ENCODE measurements around the gene STK32C. TPM values are rescaled to one million over a fixed set of nuclear protein-coding genes. Genes with fewer than 3 reads are reported as not detected.

Gene STK32C
- total RNA-seq, 1 experiment from 2014 or later = 13.5 TPM

GRCh38 chr10:132347211-132347930 lies 39.6 kb upstream of the STK32C start:
- no peaks in the 10 kb centered on the region for H3K4me1 Mint-ChIP-seq (ENCODE audit: low read depth, unreplicated experiment)
- H3K9me3 Mint-ChIP-seq (ENCODE audit: low read depth, unreplicated experiment) = no peaks in the 10 kb centered on the region
- H3K4me3 Mint-ChIP-seq (ENCODE audit: low read depth, unreplicated experiment) = no peak overlapping the region
- no TSS peak for BruUV-seq (replicated peaks)
- intact Hi-C loops (cut with micrococcal nuclease; ENCODE audit: unreplicated experiment) = no loop called here
- no peak for TF ChIP-seq CTCF (IDR thresholded peaks at IDR 0.05; ENCODE audit: unreplicated experiment)
- CTCF ChIA-PET = no interaction called here
- no peak for DNase-seq
- H3K36me3 Mint-ChIP-seq (ENCODE audit: insufficient read depth, unreplicated experiment) = peaks cover 10% of the 10 kb centered on the region
- H3K27me3 Mint-ChIP-seq (ENCODE audit: unreplicated experiment) = no peaks in the 10 kb centered on the region
- no peak overlapping the region for H3K27ac Mint-ChIP-seq (ENCODE audit: unreplicated experiment)

GRCh38 chr10:132346806-132347205 lies 39.1 kb upstream of the STK32C start:
- intact Hi-C loops (cut with micrococcal nuclease; ENCODE audit: unreplicated experiment) = no loop called here

GRCh38 chr10:132345345-132345744 lies 37.6 kb upstream of the STK32C start:
- DNase-seq = no peak
- Mint-ChIP-seq H3K9me3 (ENCODE audit: low read depth, unreplicated experiment) (no peaks in the 10 kb centered on the region), H3K27me3 (ENCODE audit: unreplicated experiment) (no peaks in the 10 kb centered on the region), H3K27ac (ENCODE audit: unreplicated experiment) (no peak overlapping the region), H3K36me3 (ENCODE audit: insufficient read depth, unreplicated experiment) (peaks cover 10% of the 10 kb centered on the region), H3K4me1 (ENCODE audit: low read depth, unreplicated experiment) (no peaks in the 10 kb centered on the region), H3K4me3 (ENCODE audit: low read depth, unreplicated experiment) (no peak overlapping the region)
- no TSS peak for BruUV-seq (replicated peaks)
- intact Hi-C loops (cut with micrococcal nuclease; ENCODE audit: unreplicated experiment) = no loop called here
- CTCF ChIA-PET = no interaction called here
- no peak for TF ChIP-seq CTCF (IDR thresholded peaks at IDR 0.05; ENCODE audit: unreplicated experiment)

More at GRCh38 chr10:132346806-132347205, 39.1 kb upstream of the STK32C start:
- Mint-ChIP-seq H3K27me3 (ENCODE audit: unreplicated experiment) (no peaks in the 10 kb centered on the region), H3K27ac (ENCODE audit: unreplicated experiment) (no peak overlapping the region), H3K4me1 (ENCODE audit: low read depth, unreplicated experiment) (no peaks in the 10 kb centered on the region), H3K36me3 (ENCODE audit: insufficient read depth, unreplicated experiment) (peaks cover 10% of the 10 kb centered on the region), H3K9me3 (ENCODE audit: low read depth, unreplicated experiment) (no peaks in the 10 kb centered on the region), H3K4me3 (ENCODE audit: low read depth, unreplicated experiment) (no peak overlapping the region)
- TF ChIP-seq CTCF (IDR thresholded peaks at IDR 0.05; ENCODE audit: unreplicated experiment) = no peak
- no peak for DNase-seq
- CTCF ChIA-PET = no interaction called here
- no TSS peak for BruUV-seq (replicated peaks)

- H3K4me3 Mint-ChIP-seq (ENCODE audit: low read depth, unreplicated experiment) = no peak overlapping the region
- TF ChIP-seq CTCF (IDR thresholded peaks at IDR 0.05; ENCODE audit: unreplicated experiment) = no peak
- no peak overlapping the region for H3K27ac Mint-ChIP-seq (ENCODE audit: unreplicated experiment)
- CTCF ChIA-PET = no interaction called here
- no peaks in the 10 kb centered on the region for H3K27me3 Mint-ChIP-seq (ENCODE audit: unreplicated experiment)
- no peaks in the 10 kb centered on the region for H3K4me1 Mint-ChIP-seq (ENCODE audit: low read depth, unreplicated experiment)
- intact Hi-C loops (cut with micrococcal nuclease; ENCODE audit: unreplicated experiment) = no loop called here
- BruUV-seq (replicated peaks) = no TSS peak
- no peak for DNase-seq
- H3K9me3 Mint-ChIP-seq (ENCODE audit: low read depth, unreplicated experiment) = no peaks in the 10 kb centered on the region
- H3K36me3 Mint-ChIP-seq (ENCODE audit: insufficient read depth, unreplicated experiment) = peaks cover 10% of the 10 kb centered on the region
Measured at GRCh38 chr10:132344386-132344785, 36.6 kb upstream of the STK32C start.
